NT2/D1 (cell line): ENCODE results near the gene TMEM119.

Source experiments
- YY1 ChIP-seq: IDR thresholded peaks from 2 replicates; pipeline ENCODE4 v1.6.1; 2011; ENCODE audit not compliant: insufficient read length, insufficient read depth
- ZNF274 ChIP-seq: IDR thresholded peaks from 2 replicates; pipeline ENCODE4 v1.6.1; 2011; ENCODE audit warnings: mild to moderate bottlenecking, low read depth, low read length

GRCh38 chr12:108547686-108548085, 50.2 kb downstream of the TMEM119 start:
- TF ChIP-seq ZNF274 (no peak), YY1 (no peak)
